ENCODE data around the gene ST6GAL1. TPM values are rescaled to one million over a fixed set of nuclear protein-coding genes. Genes with fewer than 3 reads are reported as not detected.
"Not testable (repeated sequence)": the region's sequence is repeated elsewhere in the genome, so short reads cannot be mapped to it uniquely, and the experiment has no call there.

ST6GAL1 gene
- total RNA-seq, 2 experiments from 2014 or later = 76.2 to 78.0 TPM

- H3K4me3 Mint-ChIP-seq = no peak overlapping the region
- CTCF ChIA-PET = interaction anchor here (0.9 kb wide), 1 partner anchor 174 kb away, joined by 5 read pairs; no protein-coding TSS in a partner anchor
- intact Hi-C loops (cut with micrococcal nuclease) = no loop called here
Measured at GRCh38 chr3:187022403-187023029, 92.2 kb downstream of the ST6GAL1 start.

GRCh38 chr3:187023340-187023739, 93.0 kb downstream of the ST6GAL1 start:
- DNase-seq; H3K27me3 Mint-ChIP-seq (ENCODE audit: low read depth); H3K9me3 Mint-ChIP-seq; CTCF ChIA-PET; H3K4me3 Mint-ChIP-seq; intact Hi-C loops (cut with micrococcal nuclease): not testable (repeated sequence)
- Mint-ChIP-seq H3K36me3 (ENCODE audit: low read depth) (peaks cover 13% of the 10 kb centered on the region), H3K4me1 (ENCODE audit: low read depth) (peaks cover 45% of the 10 kb centered on the region), H3K27ac (peak overlapping the region; percentile 70)

More at GRCh38 chr3:187022403-187023029, 92.2 kb downstream of the ST6GAL1 start:
- H3K27ac Mint-ChIP-seq = peak overlapping the region; percentile 70
- no peak for DNase-seq
- no peaks in the 10 kb centered on the region for H3K27me3 Mint-ChIP-seq (ENCODE audit: low read depth)
- H3K9me3 Mint-ChIP-seq = peaks cover 2% of the 10 kb centered on the region
- peaks cover 8% of the 10 kb centered on the region for H3K36me3 Mint-ChIP-seq (ENCODE audit: low read depth)
- peaks cover 41% of the 10 kb centered on the region for H3K4me1 Mint-ChIP-seq (ENCODE audit: low read depth)

- Mint-ChIP-seq H3K4me1 (ENCODE audit: low read depth) (peaks cover 50% of the 10 kb centered on the region), H3K27me3 (ENCODE audit: low read depth) (no peaks in the 10 kb centered on the region), H3K27ac (peak overlapping the region; percentile 97), H3K36me3 (ENCODE audit: low read depth) (peaks cover 25% of the 10 kb centered on the region), H3K9me3 (peaks cover 2% of the 10 kb centered on the region), H3K4me3 (peak overlapping the region; percentile 79)
- CTCF ChIA-PET = interaction anchor here (0.6 to 4.0 kb wide), 7 partner anchors 11 to 175 kb away, joined by 3 to 25 read pairs (median 8); no protein-coding TSS in a partner anchor
- DNase-seq = no peak
- intact Hi-C loops (cut with micrococcal nuclease) = loop anchor here (1.0 to 5.0 kb wide), 7 partner anchors 18 to 1087 kb away; partner anchors contain the start of genes EIF4A2 and TRA2B
Measured at GRCh38 chr3:187024536-187025226, 94.4 kb downstream of the ST6GAL1 start.

- Mint-ChIP-seq H3K36me3 (ENCODE audit: low read depth) (peaks cover 30% of the 10 kb centered on the region), H3K4me1 (ENCODE audit: low read depth) (peaks cover 51% of the 10 kb centered on the region), H3K27ac (peak overlapping the region; percentile 97)
Measured at GRCh38 chr3:187025254-187025655, 94.9 kb downstream of the ST6GAL1 start.

GRCh38 chr3:187025656-187026316, 95.5 kb downstream of the ST6GAL1 start:
- peak overlapping the region; percentile 79 for H3K4me3 Mint-ChIP-seq
- DNase-seq = peak; percentile 61
- H3K9me3 Mint-ChIP-seq = peaks cover 2% of the 10 kb centered on the region
- no peaks in the 10 kb centered on the region for H3K27me3 Mint-ChIP-seq (ENCODE audit: low read depth)
- H3K4me1 Mint-ChIP-seq (ENCODE audit: low read depth) = peaks cover 51% of the 10 kb centered on the region
- peaks cover 35% of the 10 kb centered on the region for H3K36me3 Mint-ChIP-seq (ENCODE audit: low read depth)
- peak overlapping the region; percentile 97 for H3K27ac Mint-ChIP-seq
- CTCF ChIA-PET = interaction anchor here (0.7 to 4.0 kb wide), 15 partner anchors 12 to 457 kb away, joined by 3 to 25 read pairs (median 5); partner anchors contain the start of gene RPL39L
- intact Hi-C loops (cut with micrococcal nuclease) = loop anchor here (1.0 to 5.0 kb wide), 12 partner anchors 13 to 1088 kb away; partner anchors contain the start of genes EIF4A2, ST6GAL1 and TRA2B

More at GRCh38 chr3:187025254-187025655, 94.9 kb downstream of the ST6GAL1 start:
- CTCF ChIA-PET = interaction anchor here (0.7 to 4.0 kb wide), 10 partner anchors 12 to 176 kb away, joined by 3 to 25 read pairs (median 7); partner anchors contain the start of gene RPL39L
- H3K4me3 Mint-ChIP-seq = peak overlapping the region; percentile 79
- no peaks in the 10 kb centered on the region for H3K27me3 Mint-ChIP-seq (ENCODE audit: low read depth)
- H3K9me3 Mint-ChIP-seq = peaks cover 2% of the 10 kb centered on the region
- intact Hi-C loops (cut with micrococcal nuclease) = loop anchor here (1.0 to 5.0 kb wide), 7 partner anchors 18 to 1088 kb away; partner anchors contain the start of genes EIF4A2 and TRA2B
- DNase-seq = peak; percentile 68

- CTCF ChIA-PET = interaction anchor here (0.8 to 4.0 kb wide), 13 partner anchors 13 to 458 kb away, joined by 3 to 25 read pairs (median 6); partner anchors contain the start of gene RPL39L
- Mint-ChIP-seq H3K4me1 (ENCODE audit: low read depth) (peaks cover 54% of the 10 kb centered on the region), H3K9me3 (peaks cover 2% of the 10 kb centered on the region), H3K27me3 (ENCODE audit: low read depth) (no peaks in the 10 kb centered on the region), H3K4me3 (peak overlapping the region; percentile 79), H3K36me3 (ENCODE audit: low read depth) (peaks cover 40% of the 10 kb centered on the region), H3K27ac (peak overlapping the region; percentile 97)
- intact Hi-C loops (cut with micrococcal nuclease) = loop anchor here (1.0 to 5.0 kb wide), 7 partner anchors 13 to 1089 kb away; partner anchors contain the start of genes EIF4A2, ST6GAL1 and TRA2B
- DNase-seq = no peak
Measured at GRCh38 chr3:187026317-187026670, 96.0 kb downstream of the ST6GAL1 start.

- peak; percentile 69 for DNase-seq
- Mint-ChIP-seq H3K4me1 (ENCODE audit: low read depth) (peaks cover 58% of the 10 kb centered on the region), H3K36me3 (ENCODE audit: low read depth) (peaks cover 54% of the 10 kb centered on the region), H3K9me3 (peaks cover 7% of the 10 kb centered on the region), H3K4me3 (peak overlapping the region; percentile 79), H3K27ac (peak overlapping the region; percentile 97), H3K27me3 (ENCODE audit: low read depth) (no peaks in the 10 kb centered on the region)
- intact Hi-C loops (cut with micrococcal nuclease) = loop anchor here (1.0 to 5.0 kb wide), 8 partner anchors 13 to 1090 kb away; partner anchors contain the start of genes EIF4A2, RPL39L, ST6GAL1 and TRA2B
- CTCF ChIA-PET = interaction anchor here (0.9 to 4.0 kb wide), 10 partner anchors 8 to 179 kb away, joined by 3 to 25 read pairs (median 7); partner anchors contain the start of gene RPL39L
Measured at GRCh38 chr3:187027531-187028278, 97.4 kb downstream of the ST6GAL1 start.

- Mint-ChIP-seq H3K36me3 (ENCODE audit: low read depth) (peaks cover 81% of the 10 kb centered on the region), H3K27ac (peak overlapping the region; percentile 97), H3K4me3 (peak overlapping the region; percentile 22), H3K27me3 (ENCODE audit: low read depth) (no peaks in the 10 kb centered on the region), H3K9me3 (peaks cover 34% of the 10 kb centered on the region), H3K4me1 (ENCODE audit: low read depth) (peaks cover 62% of the 10 kb centered on the region)
- CTCF ChIA-PET = interaction anchor here (0.8 to 1.8 kb wide), 10 partner anchors 9 to 1010 kb away, joined by 3 to 6 read pairs (median 4); no protein-coding TSS in a partner anchor
- intact Hi-C loops (cut with micrococcal nuclease) = no loop called here
- DNase-seq = no peak
Measured at GRCh38 chr3:187031934-187032333, 101.6 kb downstream of the ST6GAL1 start.

- H3K4me3 Mint-ChIP-seq = no peak overlapping the region
- H3K27me3 Mint-ChIP-seq (ENCODE audit: low read depth) = no peaks in the 10 kb centered on the region
- no peak overlapping the region for H3K27ac Mint-ChIP-seq
- H3K9me3 Mint-ChIP-seq = peaks cover 34% of the 10 kb centered on the region
- DNase-seq = no peak
- peaks cover 62% of the 10 kb centered on the region for H3K4me1 Mint-ChIP-seq (ENCODE audit: low read depth)
- H3K36me3 Mint-ChIP-seq (ENCODE audit: low read depth) = peaks cover 75% of the 10 kb centered on the region
- CTCF ChIA-PET = no interaction called here
- intact Hi-C loops (cut with micrococcal nuclease) = no loop called here
Measured at GRCh38 chr3:187036394-187036793, 106.1 kb downstream of the ST6GAL1 start.

GRCh38 chr3:187039100-187039722, 108.9 kb downstream of the ST6GAL1 start:
- no peaks in the 10 kb centered on the region for H3K27me3 Mint-ChIP-seq (ENCODE audit: low read depth)
- peaks cover 68% of the 10 kb centered on the region for H3K4me1 Mint-ChIP-seq (ENCODE audit: low read depth)
- CTCF ChIA-PET = interaction anchor here (0.6 to 1.5 kb wide), 4 partner anchors 9 to 108 kb away, joined by 3 to 5 read pairs (median 4); no protein-coding TSS in a partner anchor
- H3K9me3 Mint-ChIP-seq = peaks cover 23% of the 10 kb centered on the region
- peak overlapping the region; percentile 98 for H3K27ac Mint-ChIP-seq
- DNase-seq = peak; percentile 62
- peaks cover 79% of the 10 kb centered on the region for H3K36me3 Mint-ChIP-seq (ENCODE audit: low read depth)
- peak overlapping the region; percentile 7 for H3K4me3 Mint-ChIP-seq
- intact Hi-C loops (cut with micrococcal nuclease) = no loop called here
